ENCODE results near the gene SPRR2G.
"Not testable (repeated sequence)": the region's sequence is repeated elsewhere in the genome, so short reads cannot be mapped to it uniquely, and the experiment has no call there.

The SPRR2G gene

DNA sequence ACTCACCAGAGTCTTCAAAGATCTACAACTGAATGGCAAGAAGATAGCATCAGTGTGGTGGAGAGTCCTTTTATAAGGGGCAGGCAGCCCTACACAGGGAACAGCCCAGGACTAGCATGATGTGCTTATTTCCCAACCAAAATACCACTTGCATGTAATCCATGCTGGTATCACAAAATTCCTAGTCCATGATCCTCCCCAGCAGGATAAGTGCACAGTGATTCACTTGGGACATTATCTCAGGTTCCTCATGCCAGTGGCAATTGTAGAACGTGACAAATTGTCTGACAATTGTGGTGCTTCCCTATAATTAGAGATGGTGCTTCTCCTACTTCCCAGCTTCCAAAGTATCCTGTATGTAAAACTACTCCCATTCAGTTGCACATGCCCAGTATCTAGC, at the start of gene SPRR2G:
Gene SPRR2G, minus strand, starts transcription at position 45 of the 400 bp plus-strand sequence. CDS start 780 bp downstream, outside the sequence.
- no peak within 1 kb of the TSS for H3K4me3 ChIP-seq (ENCODE audit: low read depth, low read length)
- H3K9me3 ChIP-seq (ENCODE audit: control insufficient read depth, low read length), result no peaks in the 10 kb centered on the region
- H3K9ac ChIP-seq, result no peak within 1 kb of the TSS
- H3K4me2 ChIP-seq (ENCODE audit: low read length), result no peak within 1 kb of the TSS
- no peaks in the 10 kb centered on the region for H3K4me1 ChIP-seq
- H3K27me3 ChIP-seq (ENCODE audit: control insufficient read depth, insufficient read depth, low read length), result no peaks in the 10 kb centered on the region
- H2AFZ ChIP-seq, result no peak within 1 kb of the TSS
- no peak within 1 kb of the TSS for H3K27ac ChIP-seq
- TF ChIP-seq, protein P1, sequence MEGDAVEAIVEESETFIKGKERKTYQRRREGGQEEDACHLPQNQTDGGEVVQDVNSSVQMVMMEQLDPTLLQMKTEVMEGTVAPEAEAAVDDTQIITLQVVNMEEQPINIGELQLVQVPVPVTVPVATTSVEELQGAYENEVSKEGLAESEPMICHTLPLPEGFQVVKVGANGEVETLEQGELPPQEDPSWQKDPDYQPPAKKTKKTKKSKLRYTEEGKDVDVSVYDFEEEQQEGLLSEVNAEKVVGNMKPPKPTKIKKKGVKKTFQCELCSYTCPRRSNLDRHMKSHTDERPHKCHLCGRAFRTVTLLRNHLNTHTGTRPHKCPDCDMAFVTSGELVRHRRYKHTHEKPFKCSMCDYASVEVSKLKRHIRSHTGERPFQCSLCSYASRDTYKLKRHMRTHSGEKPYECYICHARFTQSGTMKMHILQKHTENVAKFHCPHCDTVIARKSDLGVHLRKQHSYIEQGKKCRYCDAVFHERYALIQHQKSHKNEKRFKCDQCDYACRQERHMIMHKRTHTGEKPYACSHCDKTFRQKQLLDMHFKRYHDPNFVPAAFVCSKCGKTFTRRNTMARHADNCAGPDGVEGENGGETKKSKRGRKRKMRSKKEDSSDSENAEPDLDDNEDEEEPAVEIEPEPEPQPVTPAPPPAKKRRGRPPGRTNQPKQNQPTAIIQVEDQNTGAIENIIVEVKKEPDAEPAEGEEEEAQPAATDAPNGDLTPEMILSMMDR (IDR thresholded peaks at IDR 0.05), result no peak
- H3K36me3 ChIP-seq (ENCODE audit: control insufficient read depth, insufficient read depth, low read length), result no peaks in the 10 kb centered on the region
- H3K79me2 ChIP-seq, result no peaks in the 10 kb centered on the region

DNA sequence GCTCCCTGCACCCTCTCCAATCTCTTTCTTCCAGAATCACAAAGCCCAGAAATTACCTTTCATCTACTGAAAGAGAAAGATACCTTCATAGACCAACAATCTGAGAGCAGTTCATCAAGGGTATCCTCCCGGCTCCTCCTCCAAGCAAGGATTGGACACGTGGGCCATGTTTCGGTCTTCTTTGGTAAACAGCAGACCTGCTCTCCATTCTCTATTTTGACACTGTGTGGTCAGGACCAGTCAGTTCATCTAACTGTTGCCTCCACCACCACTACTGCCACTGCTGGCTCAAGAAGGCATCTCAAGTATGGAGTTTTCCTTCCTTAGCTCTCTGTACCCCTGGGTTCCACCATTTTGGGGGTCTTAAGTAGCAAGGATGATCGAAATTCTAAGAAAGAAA, 44.5 kb upstream of the SPRR2G start:
- H3K27me3 ChIP-seq (ENCODE audit: control insufficient read depth, insufficient read depth, low read length), result no peaks in the 10 kb centered on the region

DNA sequence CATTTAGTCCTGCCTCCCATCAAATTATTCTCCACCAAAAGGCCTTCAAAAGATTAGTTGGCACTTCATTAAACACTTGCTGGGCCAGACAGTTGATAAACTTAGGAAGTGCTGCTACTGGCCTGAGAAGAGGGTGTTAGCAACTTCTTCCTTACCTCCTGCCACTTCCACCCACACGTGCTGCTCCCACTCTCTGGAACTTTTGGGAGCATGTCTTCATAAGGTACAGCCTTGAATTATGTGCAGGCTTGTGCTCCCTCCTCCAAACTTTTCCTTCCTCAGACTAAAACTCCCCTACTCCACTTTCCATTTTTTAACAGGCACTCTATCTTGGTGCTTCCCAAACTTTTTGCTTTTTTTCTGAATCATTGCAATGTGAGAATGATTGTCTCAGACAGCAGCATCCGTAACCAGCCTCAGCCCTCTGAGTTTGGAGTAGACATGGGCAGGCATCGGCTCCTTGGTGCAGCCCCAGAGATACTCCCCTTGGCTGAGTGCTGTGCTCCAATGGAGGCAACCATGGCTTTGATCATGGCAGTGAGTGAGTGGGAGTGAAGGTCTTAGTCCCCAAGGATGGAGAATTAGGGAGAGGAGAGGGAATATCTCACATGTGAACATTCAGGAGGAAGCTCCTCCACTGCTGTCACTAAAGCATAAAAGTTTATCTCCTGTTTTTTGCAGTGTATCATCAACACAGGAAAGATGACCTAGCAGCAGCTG, 43.8 kb upstream of the SPRR2G start:
- H3K4me2 ChIP-seq (ENCODE audit: low read length), result no peak overlapping the region

More for the DNA sequence above, 44.5 kb upstream of the SPRR2G start:
- H3K9me3 ChIP-seq (ENCODE audit: control insufficient read depth, low read length), result no peaks in the 10 kb centered on the region
- H3K9ac ChIP-seq, result no peak overlapping the region
- no peaks in the 10 kb centered on the region for H3K4me1 ChIP-seq
- TF ChIP-seq, protein P1 (IDR thresholded peaks at IDR 0.05), result no peak
- no peak overlapping the region for H2AFZ ChIP-seq
- H3K4me2 ChIP-seq (ENCODE audit: low read length), result no peak overlapping the region
- no peak overlapping the region for H3K4me3 ChIP-seq (ENCODE audit: low read depth, low read length)
- no peak overlapping the region for H3K27ac ChIP-seq
- no peaks in the 10 kb centered on the region for H3K36me3 ChIP-seq (ENCODE audit: control insufficient read depth, insufficient read depth, low read length)
- H3K79me2 ChIP-seq, result no peaks in the 10 kb centered on the region

DNA sequence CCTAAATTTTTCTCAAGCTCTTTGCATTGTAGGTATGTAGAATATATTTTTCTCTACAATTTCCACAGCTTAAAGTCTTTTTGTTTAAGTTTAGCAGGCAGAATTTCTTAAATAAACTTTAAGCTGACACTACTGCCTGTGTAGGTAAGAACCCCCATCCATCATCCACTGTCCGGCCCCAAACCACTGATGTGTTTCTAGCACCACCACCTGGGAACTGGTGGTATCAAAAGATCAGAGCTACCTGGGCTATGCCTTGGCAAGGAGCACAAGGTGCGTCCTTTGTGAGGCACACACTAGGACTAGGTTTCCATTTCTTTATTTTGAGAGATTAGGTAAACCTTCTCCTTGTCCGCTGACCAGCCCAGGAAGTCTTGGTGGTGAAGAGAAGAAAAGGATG, 42.0 kb upstream of the SPRR2G start:
- H2AFZ ChIP-seq, result no peak overlapping the region
- TF ChIP-seq, protein P1 (IDR thresholded peaks at IDR 0.05), result no peak

More for the DNA sequence above, 43.8 kb upstream of the SPRR2G start:
- Histone ChIP-seq H3K9me3 (ENCODE audit: control insufficient read depth, low read length) (no peaks in the 10 kb centered on the region), H3K4me3 (ENCODE audit: low read depth, low read length) (no peak overlapping the region), H2AFZ (no peak overlapping the region), H3K4me1 (no peaks in the 10 kb centered on the region), H3K27ac (no peak overlapping the region), H3K9ac (no peak overlapping the region), H3K79me2 (no peaks in the 10 kb centered on the region), H3K27me3 (ENCODE audit: control insufficient read depth, insufficient read depth, low read length) (no peaks in the 10 kb centered on the region), H3K36me3 (ENCODE audit: control insufficient read depth, insufficient read depth, low read length) (no peaks in the 10 kb centered on the region)
- TF ChIP-seq, protein P1 (IDR thresholded peaks at IDR 0.05), result no peak

DNA sequence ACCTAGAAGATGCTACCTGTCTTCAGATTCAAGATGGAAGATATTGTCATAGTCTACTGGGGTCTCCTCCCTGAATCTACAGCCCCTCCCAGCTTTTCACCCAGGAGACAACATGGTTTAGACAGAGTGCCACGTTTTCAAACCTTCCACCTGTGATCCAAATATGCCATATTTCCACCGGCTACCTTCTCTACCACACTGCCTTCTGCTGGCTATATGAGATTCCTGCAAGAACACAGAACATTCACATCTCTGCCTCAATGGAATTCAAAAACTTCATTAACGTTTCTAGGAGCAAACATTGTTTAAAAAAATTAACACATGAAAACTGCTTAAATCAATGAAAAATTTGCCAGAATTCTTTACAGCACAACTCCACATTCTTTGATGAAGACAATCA, 39.7 kb upstream of the SPRR2G start:
- no peak overlapping the region for H2AFZ ChIP-seq

More for the DNA sequence above, 42.0 kb upstream of the SPRR2G start:
- H3K4me1 ChIP-seq, result no peaks in the 10 kb centered on the region
- H3K4me3 ChIP-seq (ENCODE audit: low read depth, low read length), result no peak overlapping the region
- no peaks in the 10 kb centered on the region for H3K79me2 ChIP-seq
- H3K9ac ChIP-seq, result no peak overlapping the region
- H3K27ac ChIP-seq, result no peak overlapping the region
- no peaks in the 10 kb centered on the region for H3K9me3 ChIP-seq (ENCODE audit: control insufficient read depth, low read length)
- no peak overlapping the region for H3K4me2 ChIP-seq (ENCODE audit: low read length)
- no peaks in the 10 kb centered on the region for H3K27me3 ChIP-seq (ENCODE audit: control insufficient read depth, insufficient read depth, low read length)
- no peaks in the 10 kb centered on the region for H3K36me3 ChIP-seq (ENCODE audit: control insufficient read depth, insufficient read depth, low read length)

DNA sequence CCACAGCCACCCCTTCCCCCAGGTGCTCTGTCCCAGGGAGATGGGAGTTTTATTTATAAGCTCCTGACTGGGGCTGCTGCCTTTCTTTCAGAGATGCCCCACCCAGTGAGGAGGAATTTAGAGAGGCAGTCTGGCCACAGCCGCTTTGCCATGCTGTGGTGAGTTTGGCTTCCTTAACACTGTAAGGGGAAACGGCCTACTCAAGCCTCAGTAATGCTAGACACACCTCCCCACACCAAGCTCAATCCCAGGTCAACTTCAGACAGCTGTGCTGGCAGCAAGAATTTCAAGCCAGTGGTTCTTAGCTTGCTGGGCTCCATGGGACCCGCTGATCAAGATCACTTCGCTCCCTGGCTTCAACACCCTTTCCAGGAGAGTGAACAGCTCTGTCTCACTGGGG, 37.6 kb upstream of the SPRR2G start:
- not testable (repeated sequence) for H3K4me2 ChIP-seq (ENCODE audit: low read length); H3K36me3 ChIP-seq (ENCODE audit: control insufficient read depth, insufficient read depth, low read length); H3K9me3 ChIP-seq (ENCODE audit: control insufficient read depth, low read length); H3K4me3 ChIP-seq (ENCODE audit: low read depth, low read length); H3K27ac ChIP-seq; H3K27me3 ChIP-seq (ENCODE audit: control insufficient read depth, insufficient read depth, low read length); H3K79me2 ChIP-seq; H2AFZ ChIP-seq; H3K4me1 ChIP-seq; H3K9ac ChIP-seq

More for the DNA sequence above, 39.7 kb upstream of the SPRR2G start:
- H3K9me3 ChIP-seq (ENCODE audit: control insufficient read depth, low read length), result no peaks in the 10 kb centered on the region
- no peaks in the 10 kb centered on the region for H3K4me1 ChIP-seq
- H3K27ac ChIP-seq, result no peak overlapping the region
- H3K4me2 ChIP-seq (ENCODE audit: low read length), result no peak overlapping the region
- TF ChIP-seq, protein P1 (IDR thresholded peaks at IDR 0.05), result no peak
- H3K36me3 ChIP-seq (ENCODE audit: control insufficient read depth, insufficient read depth, low read length), result no peaks in the 10 kb centered on the region
- H3K27me3 ChIP-seq (ENCODE audit: control insufficient read depth, insufficient read depth, low read length), result no peaks in the 10 kb centered on the region
- no peak overlapping the region for H3K4me3 ChIP-seq (ENCODE audit: low read depth, low read length)
- H3K9ac ChIP-seq, result no peak overlapping the region
- no peaks in the 10 kb centered on the region for H3K79me2 ChIP-seq

Measured in parathyroid adenoma (tissue), 2 donors.